Activated naive CD4-positive, alpha-beta T cell (primary cell): ENCODE results near the gene QPRT.
"Not testable (repeated sequence)": the region's sequence is repeated elsewhere in the genome, so short reads cannot be mapped to it uniquely, and the experiment has no call there.

ENCODE experiments used
- DNase-seq, 4 experiments: peaks; one replicate each; lab custom pipeline; 2025; lab: John Stamatoyannopoulos, UW

Gene QPRT

GRCh38 chr16:29678691-29679267, at the start of gene QPRT:
QPRT (plus strand) TSS chr16:29679180; CDS start chr16:29679198, 18 bp downstream.
- no peak for DNase-seq

- not testable (repeated sequence) for DNase-seq
Observed at GRCh38 chr16:29629318-29629717, 49.7 kb upstream of the QPRT start.

GRCh38 chr16:29631658-29632057, 47.3 kb upstream of the QPRT start:
- DNase-seq, result not testable (repeated sequence)

GRCh38 chr16:29635902-29636301, 43.1 kb upstream of the QPRT start:
- DNase-seq, result not testable (repeated sequence)

DNA sequence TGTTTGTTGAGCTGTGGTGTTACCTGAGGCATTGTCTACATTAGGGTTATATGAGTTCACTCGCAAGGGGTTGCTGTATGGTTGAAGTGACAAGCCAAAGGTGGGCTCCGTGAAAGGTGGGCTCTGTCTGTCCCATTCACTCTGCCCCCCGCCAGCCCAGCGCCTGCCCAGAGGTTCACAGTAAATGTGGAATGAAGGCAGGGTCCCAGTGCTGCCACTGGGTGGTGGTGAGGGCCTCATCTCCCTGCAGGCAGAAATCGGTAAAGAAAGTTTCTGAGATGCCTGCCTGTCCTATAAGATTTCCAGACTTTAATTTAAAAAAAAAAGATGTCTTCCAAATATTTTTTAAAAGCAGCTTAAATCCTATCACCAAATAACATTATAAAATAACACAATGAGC, 42.6 kb upstream of the QPRT start:
- DNase-seq, result not testable (repeated sequence)

DNA sequence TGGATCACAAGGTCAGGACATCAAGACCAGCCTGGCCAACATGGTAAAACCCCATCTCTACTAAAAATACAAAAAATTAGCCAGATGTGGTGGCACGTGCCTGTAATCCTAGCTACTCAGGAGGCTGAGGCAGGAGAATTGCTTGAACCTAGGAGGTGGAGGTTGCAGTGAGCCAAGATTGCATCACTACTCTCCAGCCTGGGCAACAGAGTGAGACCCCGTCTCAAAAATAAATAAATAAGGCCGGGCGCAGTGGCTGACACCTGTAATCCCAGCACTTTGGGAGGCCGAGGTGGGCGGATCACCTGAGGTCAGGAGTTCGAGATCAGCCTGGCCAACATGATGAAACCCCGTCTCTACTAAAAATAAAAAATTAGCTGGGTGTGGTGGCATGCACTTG, 40.2 kb upstream of the QPRT start:
- not testable (repeated sequence) for DNase-seq

GRCh38 chr16:29641561-29641960, 37.4 kb upstream of the QPRT start:
- DNase-seq, result no peak

GRCh38 chr16:29643596-29643995, 35.4 kb upstream of the QPRT start:
- DNase-seq, result no peak

DNA sequence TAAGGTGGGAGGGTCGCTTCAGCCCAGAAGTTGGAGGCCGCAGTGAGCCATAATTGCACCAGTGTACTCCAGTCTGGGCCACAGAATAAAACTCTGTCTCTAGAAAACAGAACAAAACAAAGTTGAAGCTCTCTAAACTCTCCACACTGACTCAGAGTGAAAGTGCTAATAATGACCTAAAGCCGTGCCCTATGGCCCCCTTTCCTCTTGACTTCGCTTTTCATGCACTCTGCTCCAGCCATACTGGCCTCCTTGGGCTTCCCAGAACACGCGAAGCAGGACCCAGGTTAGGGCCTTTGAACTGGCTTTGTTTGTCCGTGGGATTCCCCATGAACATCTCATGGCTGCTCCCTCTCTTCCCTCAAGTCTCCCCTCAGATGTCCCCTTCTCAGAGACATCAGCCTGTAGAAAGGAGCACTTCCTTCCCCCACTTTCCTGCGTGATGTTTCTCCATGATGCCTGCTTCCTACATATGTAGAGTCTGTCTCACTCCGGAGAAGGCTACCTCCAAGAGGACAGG, 34.6 kb upstream of the QPRT start:
- DNase-seq, result no peak

GRCh38 chr16:29644973-29645693, 33.8 kb upstream of the QPRT start:
- no peak for DNase-seq

- no peak for DNase-seq
Observed at GRCh38 chr16:29645694-29646187, 33.2 kb upstream of the QPRT start.

GRCh38 chr16:29646947-29647346, 32.0 kb upstream of the QPRT start:
- DNase-seq, result no peak

- DNase-seq, result no peak
Observed at GRCh38 chr16:29649588-29650494, 29.1 kb upstream of the QPRT start.

DNA sequence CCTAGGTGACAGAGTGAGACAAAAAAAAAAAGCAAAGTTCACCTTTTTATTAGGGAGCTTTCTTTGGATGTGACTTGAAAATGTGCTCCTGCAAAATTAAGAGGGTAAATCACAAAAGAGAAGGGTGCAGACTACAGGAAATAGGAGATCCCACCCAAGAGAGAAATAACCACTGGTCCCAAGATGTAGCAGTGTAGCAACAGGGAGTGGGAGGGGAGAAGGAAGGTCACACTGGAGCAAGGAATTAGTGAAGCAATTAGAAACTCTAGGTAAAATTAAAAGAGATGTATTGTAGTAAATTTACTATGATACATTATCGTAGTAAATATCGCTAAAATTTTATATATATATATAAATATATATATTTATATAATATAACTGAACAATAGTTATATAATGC, 28.2 kb upstream of the QPRT start:
- no peak for DNase-seq

GRCh38 chr16:29651774-29652349, 27.1 kb upstream of the QPRT start:
- no peak for DNase-seq

GRCh38 chr16:29653471-29653870, 25.5 kb upstream of the QPRT start:
- DNase-seq, result no peak

DNA sequence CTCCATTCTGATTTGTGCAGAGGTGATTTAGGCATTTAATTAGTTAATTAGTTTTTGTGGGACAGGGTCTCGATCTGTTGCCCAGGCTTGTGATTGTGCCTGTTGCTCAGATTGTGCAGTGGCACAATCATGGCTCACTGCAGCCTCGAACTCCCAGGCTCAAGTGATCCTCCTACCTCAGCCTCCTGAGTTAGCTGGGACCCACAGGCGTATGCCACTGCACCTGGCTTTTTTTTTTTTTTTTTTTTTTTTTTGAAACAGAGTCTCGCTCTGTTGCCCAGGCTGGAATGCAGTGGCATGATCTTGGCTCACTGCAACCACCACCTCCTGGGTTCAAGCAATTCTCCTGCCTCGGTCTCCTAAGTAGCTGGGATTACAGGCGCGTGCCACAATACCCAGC, 25.1 kb upstream of the QPRT start:
- DNase-seq, result not testable (repeated sequence)

- no peak for DNase-seq
Observed at GRCh38 chr16:29656688-29657523, 22.1 kb upstream of the QPRT start.

- no peak for DNase-seq
Observed at GRCh38 chr16:29658705-29659104, 20.3 kb upstream of the QPRT start.

- no peak for DNase-seq
Observed at GRCh38 chr16:29662000-29662728, 16.8 kb upstream of the QPRT start.

- DNase-seq, result peak in 1 of 4 experiments; percentile 22
Observed at GRCh38 chr16:29662729-29663015, 16.3 kb upstream of the QPRT start.
